Activated CD8-positive, alpha-beta memory T cell treated with anti-CD3 and anti-CD28 coated beads for 36 hours (primary cell): ENCODE measurements around the gene LRRC3. TPM values are rescaled to one million over a fixed set of nuclear protein-coding genes. Genes with fewer than 3 reads are reported as not detected.

ENCODE experiments used
- total RNA-seq, 2 experiments: library from RNA; stranded (reverse); gene quantifications; one replicate each; pipeline ENCODE4 v1.2.3, GENCODE V29; 2021

LRRC3 gene
- total RNA-seq, 2 experiments from 2014 or later, result 1.0 TPM

Other genes starting within 250 kb of the LRRC3 start
- 1 to 10 TPM; 1.2 to 1.4 TPM for gene ICOSLG, start 214.6 kb upstream of the LRRC3 start, total RNA-seq
- gene DNMT3L, start 193.6 kb upstream of the LRRC3 start, total RNA-seq, result not detected
- gene AIRE, start 169.6 kb upstream of the LRRC3 start, total RNA-seq, result not detected
- gene PFKL, start 155.5 kb upstream of the LRRC3 start, total RNA-seq, result 100 to 1,000 TPM; 151 to 164 TPM
- gene CFAP410, start 116.1 kb upstream of the LRRC3 start, total RNA-seq, result 10 to 100 TPM; 15.4 to 16.1 TPM
- gene TRPM2, start 101.9 kb upstream of the LRRC3 start, total RNA-seq, result 1 to 10 TPM; 6.5 to 6.8 TPM
- not detected for gene KRTAP10-1, start 84.7 kb downstream of the LRRC3 start, total RNA-seq
- not detected for gene KRTAP10-2, start 96.0 kb downstream of the LRRC3 start, total RNA-seq
- not detected for gene KRTAP10-3, start 103.3 kb downstream of the LRRC3 start, total RNA-seq
- gene KRTAP10-4, start 118.2 kb downstream of the LRRC3 start, total RNA-seq, result not detected
- not detected for gene KRTAP10-5, start 125.1 kb downstream of the LRRC3 start, total RNA-seq
- gene KRTAP10-6, start 137.0 kb downstream of the LRRC3 start, total RNA-seq, result not detected
- gene KRTAP10-7, start 145.1 kb downstream of the LRRC3 start, total RNA-seq, result not detected
- gene KRTAP10-8, start 156.6 kb downstream of the LRRC3 start, total RNA-seq, result not detected
- not detected for gene KRTAP10-9, start 171.6 kb downstream of the LRRC3 start, total RNA-seq
- gene KRTAP10-10, start 181.8 kb downstream of the LRRC3 start, total RNA-seq, result not detected
- gene KRTAP10-11, start 190.9 kb downstream of the LRRC3 start, total RNA-seq, result not detected
- not detected for gene KRTAP12-4, start 199.1 kb downstream of the LRRC3 start, total RNA-seq
- gene KRTAP12-3, start 202.4 kb downstream of the LRRC3 start, total RNA-seq, result not detected
- gene KRTAP12-2, start 211.4 kb downstream of the LRRC3 start, total RNA-seq, result not detected
- not detected for gene KRTAP12-1, start 226.7 kb downstream of the LRRC3 start, total RNA-seq
- not detected for gene KRTAP10-12, start 241.7 kb downstream of the LRRC3 start, total RNA-seq